Chondrocyte (in vitro differentiated cells): ENCODE results near the gene SUSD6. TPM values are rescaled to one million over a fixed set of nuclear protein-coding genes. Genes with fewer than 3 reads are reported as not detected.

Source experiments
- DNase-seq: peaks from one replicate; pipeline ENCODE4 v3.0.0; 2021; ENCODE audit warnings: mixed read lengths, low spot score
- H3K27ac Mint-ChIP-seq: one replicate; pipeline ENCODE4 v1.8.0; 2021; ENCODE audit warnings: mild to moderate bottlenecking, moderate library complexity, mixed read lengths; ENCODE audit not compliant: unreplicated experiment
- H3K27me3 Mint-ChIP-seq: 2 replicates; pipeline ENCODE4 v1.8.0; 2021; ENCODE audit warnings: low read depth, mixed read lengths
- H3K36me3 Mint-ChIP-seq: 2 replicates; pipeline ENCODE4 v1.8.0; 2021; ENCODE audit warnings: low read depth, mixed read lengths
- H3K4me1 Mint-ChIP-seq: 2 replicates; pipeline ENCODE4 v1.8.0; 2021; ENCODE audit warnings: low read depth, mild to moderate bottlenecking, mixed read lengths
- H3K4me3 Mint-ChIP-seq: one replicate; pipeline ENCODE4 v1.8.0; 2021; ENCODE audit warnings: mild to moderate bottlenecking, moderate library complexity, mixed read lengths; ENCODE audit not compliant: unreplicated experiment
- H3K9me3 Mint-ChIP-seq: 2 replicates; pipeline ENCODE4 v1.8.0; 2021; ENCODE audit warnings: low read depth, mixed read lengths
- total RNA-seq: library from RNA; stranded (reverse); gene quantifications from 3 replicates; pipeline ENCODE4 v1.2.1, GENCODE V29; 2021
- TF ChIP-seq, protein P1 (sequence below): fragments of 200-600 bp; sonication (generic); IDR thresholded peaks from 2 replicates; pipeline ENCODE4 v1.5.0; 2021; ENCODE audit warnings: antibody characterized with exemption, mild to moderate bottlenecking, moderate library complexity

Gene SUSD6
- total RNA-seq, 1 donor from 2014 or later, result 49.3 TPM

DNA sequence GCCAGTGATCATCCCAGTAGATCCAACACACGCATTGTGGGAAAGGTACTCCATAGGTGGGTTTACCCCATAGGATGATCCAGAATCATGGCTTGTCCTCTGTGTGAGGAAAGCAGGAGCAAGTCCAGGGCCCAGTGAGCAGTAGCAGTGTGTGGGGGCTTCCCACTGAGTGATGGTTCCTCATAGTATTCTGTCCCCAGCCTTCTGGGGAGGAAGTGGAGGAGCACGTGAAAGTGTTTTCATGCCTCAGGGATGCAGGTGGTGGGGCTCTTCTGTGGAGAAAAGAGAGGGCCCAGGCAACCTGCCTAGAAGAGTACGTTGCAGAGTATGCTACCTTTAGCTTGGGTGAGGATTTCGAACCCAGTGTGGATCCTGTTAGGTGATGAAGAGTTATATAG lies 56.5 kb downstream of the SUSD6 start:
- Mint-ChIP-seq H3K4me1 (peaks cover 84% of the 10 kb centered on the region), H3K36me3 (peaks cover 2% of the 10 kb centered on the region), H3K27ac (peak overlapping the region; percentile 64)

DNA sequence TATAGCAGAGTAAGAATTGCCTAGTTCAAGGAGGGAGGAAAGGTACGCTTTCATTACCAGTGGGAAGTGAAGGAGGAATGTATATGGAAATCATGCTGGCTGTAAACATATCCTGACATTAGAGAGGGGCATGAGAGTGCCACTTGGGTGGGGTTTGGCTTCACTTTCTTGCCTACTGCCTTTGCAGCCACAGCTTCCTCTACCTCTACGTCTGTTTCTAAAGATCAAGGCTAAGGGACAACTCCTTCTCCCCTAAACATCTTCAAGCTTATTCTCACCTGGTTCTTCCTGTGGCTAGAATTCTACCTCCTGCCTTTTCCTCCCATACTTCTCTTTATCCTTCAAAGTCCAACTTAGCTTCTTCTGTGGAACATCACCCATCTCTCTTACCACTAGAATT lies 58.0 kb downstream of the SUSD6 start:
- DNase-seq, result no peak
- Mint-ChIP-seq H3K27ac (no peak overlapping the region), H3K36me3 (peaks cover 2% of the 10 kb centered on the region), H3K27me3 (no peaks in the 10 kb centered on the region), H3K4me1 (peaks cover 91% of the 10 kb centered on the region), H3K9me3 (no peaks in the 10 kb centered on the region), H3K4me3 (no peak overlapping the region)
- TF ChIP-seq, protein P1, sequence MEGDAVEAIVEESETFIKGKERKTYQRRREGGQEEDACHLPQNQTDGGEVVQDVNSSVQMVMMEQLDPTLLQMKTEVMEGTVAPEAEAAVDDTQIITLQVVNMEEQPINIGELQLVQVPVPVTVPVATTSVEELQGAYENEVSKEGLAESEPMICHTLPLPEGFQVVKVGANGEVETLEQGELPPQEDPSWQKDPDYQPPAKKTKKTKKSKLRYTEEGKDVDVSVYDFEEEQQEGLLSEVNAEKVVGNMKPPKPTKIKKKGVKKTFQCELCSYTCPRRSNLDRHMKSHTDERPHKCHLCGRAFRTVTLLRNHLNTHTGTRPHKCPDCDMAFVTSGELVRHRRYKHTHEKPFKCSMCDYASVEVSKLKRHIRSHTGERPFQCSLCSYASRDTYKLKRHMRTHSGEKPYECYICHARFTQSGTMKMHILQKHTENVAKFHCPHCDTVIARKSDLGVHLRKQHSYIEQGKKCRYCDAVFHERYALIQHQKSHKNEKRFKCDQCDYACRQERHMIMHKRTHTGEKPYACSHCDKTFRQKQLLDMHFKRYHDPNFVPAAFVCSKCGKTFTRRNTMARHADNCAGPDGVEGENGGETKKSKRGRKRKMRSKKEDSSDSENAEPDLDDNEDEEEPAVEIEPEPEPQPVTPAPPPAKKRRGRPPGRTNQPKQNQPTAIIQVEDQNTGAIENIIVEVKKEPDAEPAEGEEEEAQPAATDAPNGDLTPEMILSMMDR, result no peak

More for the DNA sequence above, 56.5 kb downstream of the SUSD6 start:
- TF ChIP-seq, protein P1, result no peak
- no peak for DNase-seq
- H3K4me3 Mint-ChIP-seq, result peak overlapping the region; percentile 4
- no peaks in the 10 kb centered on the region for H3K27me3 Mint-ChIP-seq
- H3K9me3 Mint-ChIP-seq, result no peaks in the 10 kb centered on the region

DNA sequence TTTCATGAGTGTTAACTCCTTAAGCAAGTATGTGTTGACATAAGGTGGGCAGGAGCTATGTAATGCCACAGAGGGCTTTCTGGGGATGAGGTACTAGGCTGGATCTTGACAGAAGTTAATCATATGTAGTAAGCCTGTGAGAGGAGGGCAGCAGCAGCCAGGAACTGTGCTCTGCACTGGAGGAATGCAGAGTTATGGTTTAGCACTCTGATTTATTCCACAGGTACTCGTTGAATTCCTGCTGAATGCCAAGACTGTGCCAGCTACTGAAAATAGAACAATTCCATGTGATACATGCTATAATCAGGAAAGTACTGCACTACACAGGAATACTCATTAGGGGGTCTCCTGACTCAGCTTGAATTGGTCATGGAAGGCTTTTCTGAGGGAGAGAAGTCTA lies 58.7 kb downstream of the SUSD6 start:
- peaks cover 2% of the 10 kb centered on the region for H3K36me3 Mint-ChIP-seq
- peak overlapping the region; percentile 9 for H3K27ac Mint-ChIP-seq
- H3K27me3 Mint-ChIP-seq, result no peaks in the 10 kb centered on the region
- no peaks in the 10 kb centered on the region for H3K9me3 Mint-ChIP-seq
- H3K4me1 Mint-ChIP-seq, result peaks cover 93% of the 10 kb centered on the region
- no peak for DNase-seq
- H3K4me3 Mint-ChIP-seq, result no peak overlapping the region
- TF ChIP-seq, protein P1, result no peak

DNA sequence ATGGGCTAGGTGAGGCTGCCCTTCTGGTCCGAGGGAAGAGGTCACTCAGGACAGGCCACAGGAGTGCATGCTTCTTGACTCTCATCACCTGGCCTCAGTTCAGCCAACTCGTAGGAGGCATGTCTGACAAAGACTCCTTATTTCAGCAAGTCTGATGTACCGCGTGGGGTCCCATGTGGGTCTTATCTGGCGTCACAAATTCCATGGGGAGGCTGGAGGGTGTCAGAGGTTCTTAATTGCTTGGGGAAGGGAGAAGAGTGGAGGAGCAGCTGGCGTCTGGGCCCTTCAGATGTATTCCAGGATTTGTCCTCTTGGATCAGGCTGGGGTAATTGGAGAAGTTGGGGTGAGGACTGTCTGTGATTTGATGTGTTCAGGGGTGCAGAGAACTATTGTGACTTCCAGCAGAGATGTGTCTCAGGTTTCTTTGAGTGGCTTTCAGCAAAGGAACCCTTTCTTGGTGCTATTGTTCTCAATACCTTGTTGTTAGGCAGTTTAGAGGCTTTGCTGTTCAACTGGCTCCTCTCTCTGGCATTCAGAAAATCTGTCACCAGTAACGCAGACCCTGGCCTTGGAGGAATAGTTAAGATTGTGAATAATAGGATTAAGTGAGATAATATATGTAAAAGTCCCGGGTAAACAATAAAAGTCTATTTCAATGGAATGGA lies 60.1 kb downstream of the SUSD6 start:
- no peak for DNase-seq
- Mint-ChIP-seq H3K27me3 (no peaks in the 10 kb centered on the region), H3K36me3 (peaks cover 2% of the 10 kb centered on the region), H3K4me1 (peaks cover 90% of the 10 kb centered on the region), H3K27ac (no peak overlapping the region), H3K9me3 (no peaks in the 10 kb centered on the region), H3K4me3 (no peak overlapping the region)
- TF ChIP-seq, protein P1, result no peak

DNA sequence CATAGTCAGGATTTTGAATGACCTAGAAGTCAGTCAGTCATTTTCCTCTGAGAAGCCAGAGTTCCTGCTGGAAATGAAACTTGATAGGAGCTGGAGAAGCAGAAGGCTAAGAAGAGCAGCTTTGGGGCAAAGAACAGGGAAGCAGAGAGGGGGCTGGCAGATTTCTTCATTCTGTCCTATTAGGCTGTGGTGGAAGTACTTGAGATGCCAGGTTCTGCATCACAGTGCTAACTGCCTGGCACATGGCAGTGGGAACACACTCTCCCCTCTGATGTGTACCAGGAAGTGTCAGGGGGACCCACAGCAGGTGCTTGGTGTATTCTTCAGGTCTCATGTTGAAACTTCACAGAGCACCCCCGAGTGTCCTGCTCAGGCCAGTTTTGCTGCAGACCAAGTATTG lies 61.0 kb downstream of the SUSD6 start:
- no peak overlapping the region for H3K4me3 Mint-ChIP-seq
- H3K27me3 Mint-ChIP-seq, result no peaks in the 10 kb centered on the region
- no peak overlapping the region for H3K27ac Mint-ChIP-seq
- peaks cover 87% of the 10 kb centered on the region for H3K4me1 Mint-ChIP-seq
- TF ChIP-seq, protein P1, result no peak
- no peaks in the 10 kb centered on the region for H3K9me3 Mint-ChIP-seq
- peaks cover 2% of the 10 kb centered on the region for H3K36me3 Mint-ChIP-seq
- DNase-seq, result no peak
